GM21381 (cell line): ENCODE data around the gene RAB13.

Source experiments
- ATAC-seq: cut with Tn5 transposase; IDR thresholded peaks from one replicate; pipeline ENCODE4 v1.9.1; 2021; ENCODE audit warnings: mild to moderate bottlenecking, moderate library complexity; ENCODE audit not compliant: unreplicated experiment

RAB13 gene

GRCh38 chr1:153934746-153935145 lies 51.4 kb downstream of the RAB13 start:
- ATAC-seq: no peak

GRCh38 chr1:153933955-153934354 lies 52.2 kb downstream of the RAB13 start:
- no peak for ATAC-seq

DNA sequence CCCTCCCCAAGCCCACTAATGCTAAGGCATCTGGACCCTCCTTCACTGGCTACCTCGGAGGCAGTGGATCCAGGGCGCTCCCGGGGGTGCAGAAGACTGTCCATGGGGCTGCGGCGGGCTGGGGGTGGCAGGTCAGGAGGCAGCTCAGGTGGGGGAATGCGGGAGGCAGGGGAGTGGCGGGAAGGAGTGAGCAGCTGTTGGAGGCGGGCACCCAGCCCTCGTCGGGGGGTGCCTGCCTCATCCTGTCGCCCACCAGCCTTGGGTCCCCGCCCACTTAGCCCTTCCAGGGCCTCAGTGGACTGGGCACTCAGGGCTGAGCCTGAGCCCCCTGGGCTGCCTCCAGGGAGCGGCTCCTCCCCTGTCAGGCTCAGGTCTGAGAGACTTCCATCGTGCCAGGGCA lies 52.7 kb downstream of the RAB13 start:
- ATAC-seq: no peak

GRCh38 chr1:153932156-153933131 lies 53.7 kb downstream of the RAB13 start:
- ATAC-seq: no peak
